GM19351 (cell line): Measurements from ENCODE around the gene GCGR.

Source experiments
- ATAC-seq: cut with Tn5 transposase; IDR thresholded peaks from one replicate; pipeline ENCODE4 v1.9.1; 2021; ENCODE audit warnings: mild to moderate bottlenecking, moderate library complexity; ENCODE audit not compliant: unreplicated experiment

The GCGR gene

GRCh38 chr17:81811705-81812570, 8.0 kb downstream of the GCGR start:
- ATAC-seq: no peak

GRCh38 chr17:81812571-81813370, 8.8 kb downstream of the GCGR start:
- ATAC-seq: no peak

GRCh38 chr17:81813371-81813684, 9.4 kb downstream of the GCGR start:
- no peak for ATAC-seq

- ATAC-seq: no peak
These were observed 10.1 kb downstream of the GCGR start for GRCh38 chr17:81813861-81814683.

DNA sequence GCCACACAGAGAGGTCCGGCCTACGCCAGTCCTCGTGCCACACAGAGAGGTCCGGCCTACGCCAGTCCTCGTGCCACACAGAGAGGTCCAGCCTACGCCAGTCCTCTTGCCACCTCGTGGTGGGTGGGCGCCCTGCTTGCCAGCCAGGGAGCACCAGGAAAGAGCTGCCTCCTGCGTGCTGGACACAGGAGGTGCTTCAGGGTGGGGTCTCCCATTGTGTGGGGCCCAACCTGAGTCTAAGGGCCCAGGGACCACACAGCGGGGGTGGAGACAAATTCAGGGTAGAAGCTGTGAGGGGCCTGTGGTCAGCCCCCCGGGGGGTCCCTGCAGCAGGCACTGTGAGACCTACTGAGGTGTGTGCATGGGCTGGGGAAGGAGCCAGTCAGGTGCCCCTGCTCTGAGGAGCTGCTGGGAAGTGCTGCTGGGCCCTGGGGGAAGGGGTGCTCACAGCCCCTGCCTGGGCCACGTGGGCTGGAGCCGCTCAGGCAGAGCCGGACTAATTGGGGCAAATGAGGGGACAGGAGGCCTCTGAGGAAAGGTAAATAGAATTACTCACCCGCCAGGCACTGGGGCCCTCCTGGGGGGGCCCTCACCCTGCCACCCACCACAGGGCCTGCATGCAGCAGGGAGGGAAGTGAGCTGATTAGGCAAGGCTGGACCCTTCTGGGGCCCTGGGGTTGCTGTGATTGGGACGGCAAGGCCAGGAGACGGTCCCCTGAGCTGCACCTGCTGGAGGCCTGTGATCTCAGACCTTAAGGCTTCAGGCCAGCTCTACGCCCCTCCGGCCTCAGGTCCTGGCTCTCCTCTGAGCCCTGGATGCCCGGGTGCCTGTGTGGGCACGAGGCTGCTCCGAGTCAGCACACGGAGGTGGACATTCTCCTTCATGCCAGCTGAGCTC, 11.0 kb downstream of the GCGR start:
- no peak for ATAC-seq

GRCh38 chr17:81815646-81815986, 11.7 kb downstream of the GCGR start:
- ATAC-seq: no peak

GRCh38 chr17:81817758-81818147, 13.8 kb downstream of the GCGR start:
- ATAC-seq: no peak

GRCh38 chr17:81819708-81820107, 15.8 kb downstream of the GCGR start:
- ATAC-seq: no peak

DNA sequence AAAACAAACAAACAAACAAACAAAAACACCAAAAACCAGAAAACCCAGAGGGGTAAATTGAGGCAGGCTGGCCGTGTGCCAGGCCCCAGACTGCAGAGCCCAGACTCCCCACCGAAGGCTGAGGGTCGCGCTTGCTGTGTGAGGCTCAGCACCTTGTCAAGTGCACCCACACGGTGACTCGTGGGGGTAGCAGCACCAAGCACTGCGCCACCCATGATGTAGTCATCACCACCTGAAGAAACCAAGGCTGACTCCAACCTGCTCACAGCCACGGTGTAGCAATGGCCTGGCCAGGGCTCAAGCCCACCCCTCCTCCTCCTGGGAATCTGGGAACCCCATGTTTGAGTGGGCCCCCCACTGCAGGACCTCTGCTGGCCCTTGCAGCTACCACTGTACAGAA, 17.2 kb downstream of the GCGR start:
- no peak for ATAC-seq

DNA sequence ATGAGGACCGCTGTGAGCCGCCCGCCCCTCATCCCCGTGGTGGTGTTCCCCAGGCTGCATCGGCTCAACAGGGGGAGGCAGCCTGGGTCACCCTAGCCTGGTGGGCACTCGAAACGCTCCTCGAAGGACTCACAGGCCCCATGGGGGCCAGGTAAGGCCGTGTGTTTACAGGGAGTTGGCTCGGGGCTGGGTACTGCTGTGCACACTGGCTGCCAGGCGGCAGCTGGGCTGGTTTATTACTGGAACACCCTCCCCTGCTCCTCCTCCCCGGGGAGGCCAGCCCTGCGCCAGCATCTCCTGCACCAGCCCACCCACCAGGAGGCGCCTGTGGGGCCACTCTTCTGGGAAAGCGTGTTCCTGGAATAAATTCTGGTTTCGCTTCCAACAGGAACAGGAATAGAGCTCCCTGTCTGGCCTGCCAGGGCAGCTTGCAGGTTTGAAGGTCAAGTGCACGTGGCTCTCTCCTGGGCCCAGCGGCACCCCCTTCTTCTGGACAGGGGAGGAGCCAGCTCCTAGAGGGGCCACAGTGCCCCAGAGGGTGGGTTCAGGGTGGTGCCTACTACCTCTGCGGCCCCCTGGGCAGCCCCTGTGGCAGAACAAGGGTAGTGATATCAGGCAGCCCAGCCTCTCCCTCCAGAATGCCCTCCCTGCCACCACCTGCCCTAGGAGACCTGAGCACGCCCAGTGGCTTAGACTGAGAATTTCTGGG, 17.8 kb downstream of the GCGR start:
- no peak for ATAC-seq

DNA sequence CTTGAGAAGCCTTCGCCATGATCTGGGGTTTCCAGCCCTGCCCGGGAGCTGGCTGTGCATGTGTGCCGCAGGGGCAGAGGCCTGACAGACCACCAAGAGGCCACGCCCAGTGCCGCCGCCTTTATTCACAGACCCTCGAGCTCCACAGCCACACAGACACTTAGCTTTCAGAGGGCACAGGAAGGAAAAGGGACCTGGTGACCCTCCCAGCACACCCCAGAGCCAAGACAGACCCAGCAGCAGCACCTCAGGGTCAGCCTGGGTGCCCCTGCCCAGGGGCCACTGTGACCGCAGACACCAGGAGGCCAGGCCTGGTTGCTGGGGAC, 18.3 kb downstream of the GCGR start:
- ATAC-seq: no peak

DNA sequence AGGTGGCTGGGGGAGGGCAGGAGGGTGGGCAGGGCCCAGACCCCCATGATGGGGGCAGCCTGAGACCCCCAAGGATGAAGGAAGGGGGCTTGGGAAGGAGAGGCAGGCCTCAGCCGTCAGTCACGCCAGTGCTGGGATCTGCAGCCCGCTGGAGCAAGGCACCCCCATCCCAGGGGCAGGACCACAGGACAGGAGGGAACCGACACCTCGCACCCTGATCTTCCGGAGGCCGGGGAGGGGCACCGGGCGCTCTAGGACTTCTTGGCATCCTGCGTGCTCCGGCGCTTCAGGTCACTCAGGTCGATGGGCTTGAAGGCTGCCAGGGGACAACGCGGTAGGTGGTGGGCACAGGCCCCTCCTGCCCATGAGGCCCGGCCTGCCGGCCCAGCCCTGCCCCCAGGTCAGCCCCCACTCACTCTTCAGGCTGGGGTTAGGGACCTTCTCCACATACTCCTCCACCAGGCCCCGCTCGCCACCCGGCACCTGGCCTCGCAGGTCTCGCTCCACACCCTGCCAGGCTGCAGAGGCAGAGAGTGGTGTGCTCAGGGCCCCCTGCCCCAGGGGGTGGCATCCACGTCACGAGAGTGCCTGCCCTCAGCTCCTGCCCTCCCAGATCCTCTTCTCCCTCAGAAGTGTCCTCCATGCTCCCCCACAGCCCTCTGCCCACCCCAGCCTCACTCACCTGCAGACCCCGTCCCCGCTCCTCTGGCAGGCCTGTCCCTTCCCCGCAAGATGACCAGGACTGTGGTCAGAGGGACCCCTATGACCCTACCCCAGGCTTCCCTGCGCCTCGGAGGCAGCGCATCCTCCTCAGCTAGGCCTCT, 19.3 kb downstream of the GCGR start:
- ATAC-seq: no peak

DNA sequence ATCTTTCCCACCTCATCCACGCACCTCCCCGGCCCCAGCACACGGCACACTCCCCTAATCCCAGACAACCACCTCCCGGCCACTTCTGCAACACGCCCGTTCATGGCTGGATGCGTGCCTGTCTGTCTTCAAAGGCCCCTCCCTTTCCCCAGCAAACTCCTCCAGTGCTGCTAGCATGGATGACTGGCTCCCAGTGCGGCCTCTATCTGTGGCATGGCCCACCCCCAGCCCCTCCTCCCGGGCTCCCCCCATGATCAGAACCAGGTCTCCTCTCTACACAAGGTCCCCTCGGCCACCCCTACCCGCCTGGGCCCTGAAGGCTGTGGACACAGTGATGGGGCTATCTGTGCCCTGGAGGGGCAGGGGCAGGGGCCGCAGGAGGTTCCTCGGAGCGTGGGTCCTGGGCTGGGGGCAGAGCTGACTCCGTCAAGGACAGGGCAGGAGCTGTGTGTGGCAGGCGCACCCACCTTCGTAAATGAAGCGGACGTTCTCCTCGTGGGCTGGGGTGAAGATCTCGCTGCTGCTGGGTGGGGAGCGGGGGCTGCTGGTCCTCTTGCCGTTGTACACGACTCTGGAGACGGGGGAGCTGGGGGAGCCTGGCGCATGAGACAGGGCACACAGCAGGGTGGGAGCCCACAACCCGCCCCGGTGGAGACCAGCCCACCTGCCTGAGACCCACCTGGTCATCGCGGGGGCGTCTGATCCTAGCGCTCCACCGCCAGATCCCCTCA, 20.0 kb downstream of the GCGR start:
- ATAC-seq: no peak

- no peak for ATAC-seq
These were observed 20.6 kb downstream of the GCGR start for GRCh38 chr17:81824595-81824994.

DNA sequence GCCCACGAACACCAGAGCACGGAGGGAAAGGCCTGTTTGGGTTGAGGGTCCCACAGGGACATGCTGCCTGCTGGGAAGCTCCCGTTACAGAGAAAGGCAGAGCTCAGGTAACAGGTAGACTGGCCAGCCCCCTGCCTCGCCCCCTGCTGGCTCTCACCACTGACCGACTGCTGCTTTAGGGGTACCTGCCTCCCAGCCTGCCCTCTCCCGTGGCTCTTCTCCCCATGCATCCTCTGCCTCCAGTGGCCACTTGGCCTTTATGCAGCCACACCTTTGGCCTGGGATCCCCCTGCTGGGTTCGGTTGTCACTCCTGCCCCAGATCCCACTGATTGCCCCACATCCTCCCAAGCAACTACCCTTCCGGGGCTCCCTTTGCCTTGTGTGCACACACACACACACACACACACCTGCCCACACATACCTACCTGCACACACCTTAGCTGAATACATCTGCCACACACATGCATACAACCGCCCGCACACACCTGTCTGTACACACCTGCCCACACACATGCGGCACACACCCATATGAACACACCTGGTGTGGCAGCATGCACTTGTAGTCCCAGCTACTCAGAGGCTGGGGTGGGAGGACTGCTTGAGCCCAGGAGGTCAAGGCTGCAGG, 22.0 kb downstream of the GCGR start:
- ATAC-seq: no peak

DNA sequence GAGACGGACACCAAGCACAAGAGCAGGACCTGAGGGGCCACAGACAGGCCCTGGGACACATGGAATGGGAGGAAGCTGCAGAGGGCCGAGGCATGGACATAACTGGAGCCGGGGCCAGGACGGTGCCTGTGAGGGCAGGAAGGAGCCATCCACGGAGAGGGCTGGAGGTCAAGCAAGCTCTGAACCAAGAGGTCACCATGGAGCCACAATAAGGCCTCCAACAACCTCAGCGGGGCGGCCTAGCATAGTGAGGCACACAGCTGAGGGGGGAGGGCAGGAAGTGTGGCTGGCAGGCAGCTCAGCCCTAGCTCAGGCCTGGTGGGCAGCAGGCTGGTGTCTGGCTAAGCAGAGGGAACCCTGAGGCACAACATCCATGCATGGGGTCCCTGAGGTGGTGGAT, 24.7 kb downstream of the GCGR start:
- no peak for ATAC-seq

GRCh38 chr17:81829858-81830257, 25.9 kb downstream of the GCGR start:
- no peak for ATAC-seq

DNA sequence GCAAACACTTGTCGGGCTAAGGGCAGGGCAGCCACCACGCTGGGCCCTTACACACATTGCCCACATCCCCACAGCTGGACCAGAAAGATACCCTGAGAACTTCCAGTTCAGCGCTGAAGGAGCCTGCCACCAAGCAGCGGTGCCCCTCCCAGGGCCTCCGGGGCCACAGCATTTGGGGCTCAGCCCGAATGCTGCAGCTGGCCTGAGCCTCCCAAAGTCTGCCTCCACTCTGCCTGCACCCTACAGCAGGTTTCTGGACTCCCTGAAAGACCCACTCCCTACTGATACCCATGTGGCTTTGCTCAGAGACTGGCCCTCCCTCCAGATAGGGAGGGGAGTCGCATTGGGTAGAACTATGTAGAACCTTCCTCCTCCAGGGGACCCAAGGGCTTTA, 27.6 kb downstream of the GCGR start:
- ATAC-seq: no peak
